ENCODE measurements around the gene JOSD2.

DNA sequence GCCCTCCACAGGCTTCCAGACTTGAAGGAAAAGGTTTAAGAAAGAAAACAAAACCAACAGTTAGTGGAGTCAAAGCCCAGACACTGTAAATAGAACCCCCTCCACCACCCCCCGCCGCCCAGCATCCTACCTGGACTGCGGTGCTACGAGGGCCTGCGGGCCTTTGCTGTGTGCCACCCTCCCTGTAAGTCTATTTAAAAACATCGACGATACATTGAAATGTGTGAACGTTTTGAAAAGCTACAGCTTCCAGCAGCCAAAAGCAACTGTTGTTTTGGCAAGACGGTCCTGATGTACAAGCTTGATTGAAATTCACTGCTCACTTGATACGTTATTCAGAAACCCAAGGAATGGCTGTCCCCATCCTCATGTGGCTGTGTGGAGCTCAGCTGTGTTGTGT lies 28.1 kb downstream of the JOSD2 start:
- no peak for TF ChIP-seq POLR2A (IDR thresholded peaks at IDR 0.05)
- TF ChIP-seq, protein P1, sequence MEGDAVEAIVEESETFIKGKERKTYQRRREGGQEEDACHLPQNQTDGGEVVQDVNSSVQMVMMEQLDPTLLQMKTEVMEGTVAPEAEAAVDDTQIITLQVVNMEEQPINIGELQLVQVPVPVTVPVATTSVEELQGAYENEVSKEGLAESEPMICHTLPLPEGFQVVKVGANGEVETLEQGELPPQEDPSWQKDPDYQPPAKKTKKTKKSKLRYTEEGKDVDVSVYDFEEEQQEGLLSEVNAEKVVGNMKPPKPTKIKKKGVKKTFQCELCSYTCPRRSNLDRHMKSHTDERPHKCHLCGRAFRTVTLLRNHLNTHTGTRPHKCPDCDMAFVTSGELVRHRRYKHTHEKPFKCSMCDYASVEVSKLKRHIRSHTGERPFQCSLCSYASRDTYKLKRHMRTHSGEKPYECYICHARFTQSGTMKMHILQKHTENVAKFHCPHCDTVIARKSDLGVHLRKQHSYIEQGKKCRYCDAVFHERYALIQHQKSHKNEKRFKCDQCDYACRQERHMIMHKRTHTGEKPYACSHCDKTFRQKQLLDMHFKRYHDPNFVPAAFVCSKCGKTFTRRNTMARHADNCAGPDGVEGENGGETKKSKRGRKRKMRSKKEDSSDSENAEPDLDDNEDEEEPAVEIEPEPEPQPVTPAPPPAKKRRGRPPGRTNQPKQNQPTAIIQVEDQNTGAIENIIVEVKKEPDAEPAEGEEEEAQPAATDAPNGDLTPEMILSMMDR (IDR thresholded peaks at IDR 0.05): no peak
